Measurements from ENCODE around the gene FGG.

DNA sequence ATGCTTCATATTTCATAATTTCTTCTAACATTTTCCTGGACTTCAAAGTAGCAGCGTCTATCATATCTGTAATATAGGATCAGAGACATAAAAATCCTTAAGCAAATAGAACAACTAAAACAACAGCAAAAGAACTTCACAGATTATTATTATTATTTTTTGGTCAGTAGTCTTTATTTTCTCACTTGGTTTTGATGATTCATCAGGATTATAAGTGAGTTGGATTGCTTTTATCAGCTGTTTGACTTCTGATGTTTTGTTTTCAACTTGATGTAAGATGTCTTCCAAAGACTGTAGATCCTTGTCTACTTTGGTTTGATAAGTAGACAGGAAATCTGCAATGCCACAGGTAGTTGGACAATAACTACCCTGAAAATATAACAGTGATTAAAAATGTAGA lies 623 bp downstream of the FGG start:
- TF ChIP-seq EZH2 (IDR thresholded peaks at IDR 0.05; ENCODE audit: insufficient read depth, poor library complexity, severe bottlenecking) (no peak), EZH2phosphoT487 (IDR thresholded peaks at IDR 0.05; ENCODE audit: insufficient read depth, low read depth) (no peak)

All from GM23248 (cell line).